Measurements from ENCODE around the gene AP1S3. TPM values are rescaled to one million over a fixed set of nuclear protein-coding genes. Genes with fewer than 3 reads are reported as not detected.

The AP1S3 gene
- polyA plus RNA-seq (2013, experiment 1 of 2): 2.3 TPM
- 1.9 TPM for polyA plus RNA-seq (2013, experiment 2 of 2)

- H2BK5ac ChIP-seq (ENCODE audit: low read depth, low read length, poor library complexity, severe bottlenecking): peak within 1 kb of the TSS; percentile 50
- peak within 1 kb of the TSS; percentile 67 for H3K9ac ChIP-seq (ENCODE audit: low read length)
- peak within 1 kb of the TSS in 1 of 2 experiments; percentile 78 for H3K23ac ChIP-seq (ENCODE audit: low read length in 2 of 2)
- H2AFZ ChIP-seq (ENCODE audit: low read depth, low read length): peak within 1 kb of the TSS; percentile 79
- H2BK15ac ChIP-seq (ENCODE audit: low read depth, poor library complexity, severe bottlenecking): no peak within 1 kb of the TSS
- peak within 1 kb of the TSS; percentile 76 to 95 for H3K4me3 ChIP-seq (ENCODE audit: insufficient read depth in 1 of 2, low read depth in 1 of 2, low read length in 2 of 2)
- no peak within 1 kb of the TSS for H2BK120ac ChIP-seq (ENCODE audit: low read depth, low read length)
- H4K8ac ChIP-seq (ENCODE audit: low read length): no peak within 1 kb of the TSS
- peaks cover 0 to 3% of the 10 kb centered on the region in 2 experiments for H3K36me3 ChIP-seq (ENCODE audit: control insufficient read depth in 1 of 2, insufficient read depth in 2 of 2, low read depth in 1 of 2, low read length in 2 of 2)
- H2BK12ac ChIP-seq (ENCODE audit: low read length in 2 of 2): peak within 1 kb of the TSS in 1 of 2 experiments; percentile 37
- H3K27me3 ChIP-seq (ENCODE audit: control insufficient read depth in 1 of 2, insufficient read depth in 1 of 2, low read length in 2 of 2): no peaks in the 10 kb centered on the region
- DNase-seq: peak; percentile 67
- peaks cover 17% of the 10 kb centered on the region for H3K79me1 ChIP-seq (replicated peaks; ENCODE audit: low read length, poor library complexity, severe bottlenecking)
- H3K14ac ChIP-seq (ENCODE audit: low read length in 2 of 2): no peak within 1 kb of the TSS
- H3K4ac ChIP-seq (ENCODE audit: low read depth in 1 of 2, low read length in 2 of 2): no peak within 1 kb of the TSS
- no peak within 1 kb of the TSS for H2AK5ac ChIP-seq (ENCODE audit: low read length, severe bottlenecking)
- no peaks in the 10 kb centered on the region for H3K9me3 ChIP-seq (ENCODE audit: control insufficient read depth, low read length)
- H3K4me1 ChIP-seq (ENCODE audit: control insufficient read depth, insufficient read depth, low read depth, low read length): peaks cover 10% of the 10 kb centered on the region
- H3K18ac ChIP-seq (ENCODE audit: low read depth in 1 of 2, low read length in 2 of 2): peak within 1 kb of the TSS in 1 of 2 experiments; percentile 41
- WGBS: 1% methylated on average over 57 of the region's 82 CpGs
- H4K91ac ChIP-seq (ENCODE audit: low read length): peak within 1 kb of the TSS; percentile 20
- H3K4me2 ChIP-seq (ENCODE audit: low read length, poor library complexity, severe bottlenecking): peak within 1 kb of the TSS; percentile 97
- H3K27ac ChIP-seq (ENCODE audit: low read length, poor library complexity, severe bottlenecking): no peak within 1 kb of the TSS
Measured at GRCh38 chr2:223837287-223838061, at the start of gene AP1S3. Gene AP1S3 (minus strand): TSS chr2:223837582. CDS start chr2:223837450, 132 bp downstream.

GRCh38 chr2:223887127-223887526, 49.7 kb upstream of the AP1S3 start:
- Histone ChIP-seq H2AK5ac (ENCODE audit: low read length, severe bottlenecking) (no peak overlapping the region), H3K9ac (ENCODE audit: low read length) (no peak overlapping the region), H3K27ac (ENCODE audit: low read length, poor library complexity, severe bottlenecking) (peak overlapping the region; percentile 35), H3K79me1 (replicated peaks; ENCODE audit: low read length, poor library complexity, severe bottlenecking) (peaks cover 20% of the 10 kb centered on the region), H3K27me3 (ENCODE audit: control insufficient read depth in 1 of 2, insufficient read depth in 1 of 2, low read length in 2 of 2) (no peaks in the 10 kb centered on the region), H3K23ac (ENCODE audit: low read length in 2 of 2) (no peak overlapping the region), H3K4ac (ENCODE audit: low read depth in 1 of 2, low read length in 2 of 2) (no peak overlapping the region), H3K9me3 (ENCODE audit: control insufficient read depth, low read length) (no peaks in the 10 kb centered on the region), H3K4me2 (ENCODE audit: low read length, poor library complexity, severe bottlenecking) (no peak overlapping the region), H3K4me3 (ENCODE audit: insufficient read depth in 1 of 2, low read depth in 1 of 2, low read length in 2 of 2) (no peak overlapping the region), H3K4me1 (ENCODE audit: control insufficient read depth, insufficient read depth, low read depth, low read length) (peaks cover 6% of the 10 kb centered on the region), H2BK120ac (ENCODE audit: low read depth, low read length) (no peak overlapping the region), H3K36me3 (ENCODE audit: control insufficient read depth in 1 of 2, insufficient read depth in 2 of 2, low read depth in 1 of 2, low read length in 2 of 2) (peaks cover 34 to 73% of the 10 kb centered on the region in 2 experiments), H2BK12ac (ENCODE audit: low read length in 2 of 2) (no peak overlapping the region), H2AFZ (ENCODE audit: low read depth, low read length) (no peak overlapping the region), H4K91ac (ENCODE audit: low read length) (no peak overlapping the region), H4K8ac (ENCODE audit: low read length) (no peak overlapping the region), H2BK5ac (ENCODE audit: low read depth, low read length, poor library complexity, severe bottlenecking) (no peak overlapping the region), H2BK15ac (ENCODE audit: low read depth, poor library complexity, severe bottlenecking) (no peak overlapping the region), H3K18ac (ENCODE audit: low read depth in 1 of 2, low read length in 2 of 2) (peak overlapping the region in 1 of 2 experiments; percentile 67), H3K14ac (ENCODE audit: low read length in 2 of 2) (no peak overlapping the region)
- 90% methylated on average over 3 of the region's 5 CpGs for WGBS
- peak; percentile 48 for DNase-seq

GRCh38 chr2:223886726-223887125, 49.3 kb upstream of the AP1S3 start:
- no peak overlapping the region for H3K14ac ChIP-seq (ENCODE audit: low read length in 2 of 2)
- no peak overlapping the region for H4K8ac ChIP-seq (ENCODE audit: low read length)
- no peak overlapping the region for H3K23ac ChIP-seq (ENCODE audit: low read length in 2 of 2)
- no peak overlapping the region for H3K9ac ChIP-seq (ENCODE audit: low read length)
- H3K18ac ChIP-seq (ENCODE audit: low read depth in 1 of 2, low read length in 2 of 2): no peak overlapping the region
- no peak overlapping the region for H3K4me2 ChIP-seq (ENCODE audit: low read length, poor library complexity, severe bottlenecking)
- H3K79me1 ChIP-seq (replicated peaks; ENCODE audit: low read length, poor library complexity, severe bottlenecking): peaks cover 23% of the 10 kb centered on the region
- H2BK5ac ChIP-seq (ENCODE audit: low read depth, low read length, poor library complexity, severe bottlenecking): no peak overlapping the region
- H2AFZ ChIP-seq (ENCODE audit: low read depth, low read length): no peak overlapping the region
- H2BK15ac ChIP-seq (ENCODE audit: low read depth, poor library complexity, severe bottlenecking): no peak overlapping the region
- no CpG with 5 or more reads among the region's 2 CpGs for WGBS
- no peak overlapping the region for H3K4ac ChIP-seq (ENCODE audit: low read depth in 1 of 2, low read length in 2 of 2)
- no peak overlapping the region for H2AK5ac ChIP-seq (ENCODE audit: low read length, severe bottlenecking)
- H3K9me3 ChIP-seq (ENCODE audit: control insufficient read depth, low read length): no peaks in the 10 kb centered on the region
- H3K4me1 ChIP-seq (ENCODE audit: control insufficient read depth, insufficient read depth, low read depth, low read length): peaks cover 6% of the 10 kb centered on the region
- no peak for DNase-seq
- H3K27ac ChIP-seq (ENCODE audit: low read length, poor library complexity, severe bottlenecking): peak overlapping the region; percentile 35
- no peak overlapping the region for H3K4me3 ChIP-seq (ENCODE audit: insufficient read depth in 1 of 2, low read depth in 1 of 2, low read length in 2 of 2)
- no peak overlapping the region for H2BK120ac ChIP-seq (ENCODE audit: low read depth, low read length)
- no peak overlapping the region for H4K91ac ChIP-seq (ENCODE audit: low read length)
- H3K36me3 ChIP-seq (ENCODE audit: control insufficient read depth in 1 of 2, insufficient read depth in 2 of 2, low read depth in 1 of 2, low read length in 2 of 2): peaks cover 38 to 75% of the 10 kb centered on the region in 2 experiments
- no peak overlapping the region for H2BK12ac ChIP-seq (ENCODE audit: low read length in 2 of 2)
- H3K27me3 ChIP-seq (ENCODE audit: control insufficient read depth in 1 of 2, insufficient read depth in 1 of 2, low read length in 2 of 2): no peaks in the 10 kb centered on the region

- no peak overlapping the region for H3K4ac ChIP-seq (ENCODE audit: low read depth in 1 of 2, low read length in 2 of 2)
- H3K9me3 ChIP-seq (ENCODE audit: control insufficient read depth, low read length): no peaks in the 10 kb centered on the region
- H2AK5ac ChIP-seq (ENCODE audit: low read length, severe bottlenecking): no peak overlapping the region
- no peak overlapping the region for H2BK12ac ChIP-seq (ENCODE audit: low read length in 2 of 2)
- H2BK120ac ChIP-seq (ENCODE audit: low read depth, low read length): no peak overlapping the region
- H4K91ac ChIP-seq (ENCODE audit: low read length): no peak overlapping the region
- H3K18ac ChIP-seq (ENCODE audit: low read depth in 1 of 2, low read length in 2 of 2): no peak overlapping the region
- no peak overlapping the region for H3K14ac ChIP-seq (ENCODE audit: low read length in 2 of 2)
- no peak overlapping the region for H3K4me2 ChIP-seq (ENCODE audit: low read length, poor library complexity, severe bottlenecking)
- H2BK15ac ChIP-seq (ENCODE audit: low read depth, poor library complexity, severe bottlenecking): no peak overlapping the region
- H4K8ac ChIP-seq (ENCODE audit: low read length): no peak overlapping the region
- peaks cover 47 to 77% of the 10 kb centered on the region in 2 experiments for H3K36me3 ChIP-seq (ENCODE audit: control insufficient read depth in 1 of 2, insufficient read depth in 2 of 2, low read depth in 1 of 2, low read length in 2 of 2)
- H3K23ac ChIP-seq (ENCODE audit: low read length in 2 of 2): no peak overlapping the region
- peak; percentile 22 for DNase-seq
- peak overlapping the region; percentile 53 for H3K9ac ChIP-seq (ENCODE audit: low read length)
- peaks cover 19% of the 10 kb centered on the region for H3K79me1 ChIP-seq (replicated peaks; ENCODE audit: low read length, poor library complexity, severe bottlenecking)
- H3K27ac ChIP-seq (ENCODE audit: low read length, poor library complexity, severe bottlenecking): no peak overlapping the region
- peaks cover 6% of the 10 kb centered on the region for H3K4me1 ChIP-seq (ENCODE audit: control insufficient read depth, insufficient read depth, low read depth, low read length)
- H3K27me3 ChIP-seq (ENCODE audit: control insufficient read depth in 1 of 2, insufficient read depth in 1 of 2, low read length in 2 of 2): no peaks in the 10 kb centered on the region
- WGBS: 63% methylated on average over 2 of the region's 3 CpGs
- H2BK5ac ChIP-seq (ENCODE audit: low read depth, low read length, poor library complexity, severe bottlenecking): no peak overlapping the region
- H3K4me3 ChIP-seq (ENCODE audit: insufficient read depth in 1 of 2, low read depth in 1 of 2, low read length in 2 of 2): no peak overlapping the region
- no peak overlapping the region for H2AFZ ChIP-seq (ENCODE audit: low read depth, low read length)
Measured at GRCh38 chr2:223884399-223884798, 47.0 kb upstream of the AP1S3 start.
